T-helper 1 cell treated with Interleukin-12 subunit alpha and Interleukin-12 subunit beta and Interleukin-4 antibody, amounts not matched to agents 30 μg/mL and 1 μg/mL, for 36 hours (primary cell): ENCODE data around the gene SMO.

ENCODE experiments used
- H3K27ac Mint-ChIP-seq: one replicate; pipeline ENCODE4 v1.8.0; 2021; ENCODE audit warnings: mild to moderate bottlenecking, mixed read lengths
- H3K27me3 Mint-ChIP-seq: one replicate; pipeline ENCODE4 v1.8.0; 2021; ENCODE audit warnings: low read depth, mixed read lengths
- H3K36me3 Mint-ChIP-seq: one replicate; pipeline ENCODE4 v1.8.0; 2021; ENCODE audit warnings: low read depth, mixed read lengths
- H3K4me1 Mint-ChIP-seq: one replicate; pipeline ENCODE4 v1.8.0; 2021; ENCODE audit warnings: low read depth, mixed read lengths
- H3K4me3 Mint-ChIP-seq: one replicate; pipeline ENCODE4 v1.8.0; 2021; ENCODE audit warnings: mild to moderate bottlenecking, moderate library complexity, mixed read lengths
- H3K9me3 Mint-ChIP-seq: one replicate; pipeline ENCODE4 v1.8.0; 2021; ENCODE audit warnings: mixed read lengths

Gene SMO

GRCh38 chr7:129188892-129189660 is 643 bp downstream of the SMO start:
- Mint-ChIP-seq H3K27me3 (peaks cover 73% of the 10 kb centered on the region), H3K9me3 (no peaks in the 10 kb centered on the region), H3K4me1 (peaks cover 3% of the 10 kb centered on the region), H3K27ac (no peak overlapping the region), H3K36me3 (no peaks in the 10 kb centered on the region), H3K4me3 (peak overlapping the region; percentile 20)

- H3K27ac Mint-ChIP-seq, result no peak overlapping the region
- H3K9me3 Mint-ChIP-seq, result no peaks in the 10 kb centered on the region
- peak overlapping the region; percentile 20 for H3K4me3 Mint-ChIP-seq
- H3K4me1 Mint-ChIP-seq, result peaks cover 3% of the 10 kb centered on the region
- no peaks in the 10 kb centered on the region for H3K36me3 Mint-ChIP-seq
- peaks cover 73% of the 10 kb centered on the region for H3K27me3 Mint-ChIP-seq
Observed at GRCh38 chr7:129189661-129190310, 1.4 kb downstream of the SMO start.

- H3K4me3 Mint-ChIP-seq, result no peak overlapping the region
- no peaks in the 10 kb centered on the region for H3K36me3 Mint-ChIP-seq
- H3K27me3 Mint-ChIP-seq, result peaks cover 63% of the 10 kb centered on the region
- no peaks in the 10 kb centered on the region for H3K9me3 Mint-ChIP-seq
- H3K4me1 Mint-ChIP-seq, result peaks cover 3% of the 10 kb centered on the region
- H3K27ac Mint-ChIP-seq, result no peak overlapping the region
Observed at GRCh38 chr7:129191272-129191671, 2.8 kb downstream of the SMO start.

GRCh38 chr7:129193892-129194291 is 5.5 kb downstream of the SMO start:
- Mint-ChIP-seq H3K9me3 (no peaks in the 10 kb centered on the region), H3K27ac (no peak overlapping the region), H3K4me3 (no peak overlapping the region), H3K36me3 (no peaks in the 10 kb centered on the region), H3K4me1 (no peaks in the 10 kb centered on the region), H3K27me3 (peaks cover 50% of the 10 kb centered on the region)

GRCh38 chr7:129197771-129198170 is 9.3 kb downstream of the SMO start:
- H3K4me1 Mint-ChIP-seq, result no peaks in the 10 kb centered on the region
- H3K27ac Mint-ChIP-seq, result no peak overlapping the region
- H3K27me3 Mint-ChIP-seq, result peaks cover 23% of the 10 kb centered on the region
- H3K4me3 Mint-ChIP-seq, result no peak overlapping the region
- H3K9me3 Mint-ChIP-seq, result no peaks in the 10 kb centered on the region
- no peaks in the 10 kb centered on the region for H3K36me3 Mint-ChIP-seq

- Mint-ChIP-seq H3K27ac (no peak overlapping the region), H3K4me1 (no peaks in the 10 kb centered on the region), H3K4me3 (no peak overlapping the region), H3K9me3 (no peaks in the 10 kb centered on the region), H3K27me3 (peaks cover 16% of the 10 kb centered on the region), H3K36me3 (no peaks in the 10 kb centered on the region)
Observed at GRCh38 chr7:129199406-129199805, 11.0 kb downstream of the SMO start.

GRCh38 chr7:129202058-129202777 is 13.8 kb downstream of the SMO start:
- Mint-ChIP-seq H3K9me3 (no peaks in the 10 kb centered on the region), H3K27ac (no peak overlapping the region), H3K27me3 (peaks cover 16% of the 10 kb centered on the region), H3K36me3 (no peaks in the 10 kb centered on the region), H3K4me1 (no peaks in the 10 kb centered on the region), H3K4me3 (no peak overlapping the region)

- H3K27me3 Mint-ChIP-seq, result peaks cover 14% of the 10 kb centered on the region
- H3K36me3 Mint-ChIP-seq, result no peaks in the 10 kb centered on the region
- H3K9me3 Mint-ChIP-seq, result no peaks in the 10 kb centered on the region
- no peak overlapping the region for H3K4me3 Mint-ChIP-seq
- H3K4me1 Mint-ChIP-seq, result no peaks in the 10 kb centered on the region
- no peak overlapping the region for H3K27ac Mint-ChIP-seq
Observed at GRCh38 chr7:129203050-129203741, 14.8 kb downstream of the SMO start.

- no peaks in the 10 kb centered on the region for H3K9me3 Mint-ChIP-seq
- no peaks in the 10 kb centered on the region for H3K36me3 Mint-ChIP-seq
- no peak overlapping the region for H3K4me3 Mint-ChIP-seq
- H3K27me3 Mint-ChIP-seq, result peaks cover 13% of the 10 kb centered on the region
- peaks cover 1% of the 10 kb centered on the region for H3K4me1 Mint-ChIP-seq
- no peak overlapping the region for H3K27ac Mint-ChIP-seq
Observed at GRCh38 chr7:129205126-129205818, 16.8 kb downstream of the SMO start.

GRCh38 chr7:129205987-129206785 is 17.8 kb downstream of the SMO start:
- H3K36me3 Mint-ChIP-seq, result no peaks in the 10 kb centered on the region
- H3K4me1 Mint-ChIP-seq, result peaks cover 2% of the 10 kb centered on the region
- H3K4me3 Mint-ChIP-seq, result no peak overlapping the region
- H3K27ac Mint-ChIP-seq, result no peak overlapping the region
- no peaks in the 10 kb centered on the region for H3K9me3 Mint-ChIP-seq
- peaks cover 13% of the 10 kb centered on the region for H3K27me3 Mint-ChIP-seq

GRCh38 chr7:129208667-129209066 is 20.2 kb downstream of the SMO start:
- Mint-ChIP-seq H3K27ac (no peak overlapping the region), H3K4me3 (no peak overlapping the region), H3K27me3 (peaks cover 10% of the 10 kb centered on the region), H3K36me3 (no peaks in the 10 kb centered on the region), H3K9me3 (no peaks in the 10 kb centered on the region), H3K4me1 (peaks cover 2% of the 10 kb centered on the region)

- H3K27me3 Mint-ChIP-seq, result peaks cover 10% of the 10 kb centered on the region
- no peak overlapping the region for H3K4me3 Mint-ChIP-seq
- H3K36me3 Mint-ChIP-seq, result no peaks in the 10 kb centered on the region
- H3K9me3 Mint-ChIP-seq, result no peaks in the 10 kb centered on the region
- H3K4me1 Mint-ChIP-seq, result peaks cover 2% of the 10 kb centered on the region
- no peak overlapping the region for H3K27ac Mint-ChIP-seq
Observed at GRCh38 chr7:129209067-129209926, 20.9 kb downstream of the SMO start.
